Stimulated activated CD8-positive, alpha-beta memory T cell treated with anti-CD3 and anti-CD28 coated beads, Interleukin-12 subunit alpha, Interleukin-12 subunit beta, amount 100 ng/mL, for 24 hours (primary cell): ENCODE results near the gene TMC7.

Source experiments
- DNase-seq: peaks from one replicate; pipeline ENCODE4 v3.0.0-alpha.2; 2020; ENCODE audit errors: extremely low read depth

Gene TMC7

DNA sequence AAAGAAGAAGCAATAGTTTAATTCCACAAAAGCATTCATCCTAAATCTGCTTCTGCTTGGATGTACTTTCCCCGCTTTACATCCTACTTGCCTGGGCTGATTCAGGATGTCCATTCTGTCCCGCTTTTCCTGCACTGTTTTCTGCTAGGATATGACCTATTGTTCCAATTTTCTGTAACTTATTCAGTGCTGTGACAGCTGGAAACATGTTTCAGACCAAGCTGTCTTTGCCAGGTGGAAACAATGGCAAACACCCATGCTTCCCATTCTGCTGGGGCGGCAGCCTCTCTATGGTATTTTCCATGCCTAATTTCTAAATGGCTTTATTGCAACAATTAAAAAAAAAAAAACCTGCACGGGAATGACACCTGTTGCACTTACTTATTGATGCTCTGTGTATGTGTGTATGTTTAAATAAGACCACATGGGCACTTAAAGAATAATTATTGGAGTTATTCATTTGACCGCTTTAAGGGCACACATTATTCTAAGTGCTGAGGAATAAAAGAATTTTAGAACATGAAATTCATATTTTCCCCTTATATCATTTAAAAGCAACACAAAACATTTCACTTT, 104.7 kb downstream of the TMC7 start:
- no peak for DNase-seq

DNA sequence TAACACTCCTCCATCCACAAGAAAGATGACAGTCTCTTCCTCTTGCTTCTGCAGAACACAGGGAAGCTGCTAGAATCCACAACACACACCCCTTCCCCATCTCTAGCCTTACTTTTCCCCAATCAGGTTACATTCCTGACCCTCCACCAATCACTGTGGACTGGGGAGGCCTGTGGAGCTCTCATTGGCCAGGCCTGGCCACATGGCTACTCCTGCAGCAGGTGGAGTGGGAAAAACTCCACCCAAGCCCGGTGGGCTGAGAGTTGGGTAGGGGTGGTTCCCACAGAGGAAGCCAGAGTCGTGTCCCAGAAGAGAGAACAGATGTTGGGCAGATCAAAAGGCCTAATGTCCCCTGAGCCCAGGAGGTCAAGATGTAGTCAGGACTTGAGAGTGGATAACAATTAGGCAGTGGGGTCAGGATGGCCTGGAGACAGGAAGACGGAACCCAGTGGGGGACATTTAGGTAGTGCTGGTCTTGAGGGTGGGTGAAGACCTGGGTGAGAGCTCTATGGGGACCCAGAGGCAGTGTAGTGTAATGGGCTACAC, 105.7 kb downstream of the TMC7 start:
- DNase-seq: no peak

DNA sequence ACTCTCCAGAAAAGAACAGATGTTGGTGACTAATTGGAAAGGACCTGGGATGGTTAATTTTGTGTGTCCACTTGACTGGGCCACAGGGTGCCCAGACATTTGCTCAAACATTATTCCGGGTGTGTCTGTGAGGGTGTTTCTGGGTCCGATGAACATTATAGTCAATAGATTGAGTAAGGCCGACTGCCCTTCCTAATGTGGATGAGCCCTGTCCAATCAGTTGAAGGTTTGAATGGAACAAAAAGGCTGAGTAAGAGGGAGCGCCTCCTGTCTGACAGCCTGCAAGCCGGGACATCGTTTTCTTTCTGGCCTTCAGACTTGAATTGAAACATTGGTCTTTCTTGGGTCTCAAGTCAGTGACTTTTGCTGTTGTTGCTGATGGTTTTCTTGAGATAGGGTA, 107.2 kb downstream of the TMC7 start:
- no peak for DNase-seq

DNA sequence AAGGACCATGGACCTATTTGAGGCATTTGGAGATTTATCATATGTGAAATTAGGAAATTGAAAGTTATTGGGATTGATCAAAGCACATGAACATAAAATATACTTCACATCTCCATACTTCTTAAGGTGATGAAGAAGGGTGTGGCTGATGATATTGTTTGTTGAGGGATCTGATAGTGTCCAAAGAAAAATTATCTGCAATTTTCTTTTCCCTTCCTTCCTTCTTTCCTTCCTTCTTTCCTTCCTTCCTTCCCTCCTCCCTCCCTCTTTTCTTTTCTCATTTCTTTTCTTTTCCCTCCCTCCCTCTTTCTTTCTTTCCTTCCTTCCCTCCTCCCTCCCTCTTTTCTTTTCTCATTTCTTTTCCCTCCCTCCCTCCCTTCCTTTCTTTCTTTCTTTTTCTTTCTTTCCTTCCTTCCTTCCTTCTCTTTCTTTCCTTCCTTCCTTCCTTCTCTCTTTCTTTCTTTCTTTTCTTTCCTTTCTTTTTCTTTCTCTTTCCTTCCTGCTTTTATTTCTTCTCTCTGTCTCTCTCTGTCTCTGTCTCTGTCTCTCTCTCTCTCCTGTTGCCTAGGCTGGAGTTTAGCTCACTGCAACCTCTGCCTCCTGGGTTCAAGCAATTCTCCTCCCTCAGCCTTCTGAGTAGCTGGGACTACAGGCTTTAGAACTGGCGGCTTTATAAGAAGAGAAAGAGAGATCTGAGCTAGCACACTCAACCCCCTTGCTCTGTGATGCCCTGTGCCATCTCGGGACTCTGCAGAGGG, 109.1 kb downstream of the TMC7 start:
- no peak for DNase-seq

DNA sequence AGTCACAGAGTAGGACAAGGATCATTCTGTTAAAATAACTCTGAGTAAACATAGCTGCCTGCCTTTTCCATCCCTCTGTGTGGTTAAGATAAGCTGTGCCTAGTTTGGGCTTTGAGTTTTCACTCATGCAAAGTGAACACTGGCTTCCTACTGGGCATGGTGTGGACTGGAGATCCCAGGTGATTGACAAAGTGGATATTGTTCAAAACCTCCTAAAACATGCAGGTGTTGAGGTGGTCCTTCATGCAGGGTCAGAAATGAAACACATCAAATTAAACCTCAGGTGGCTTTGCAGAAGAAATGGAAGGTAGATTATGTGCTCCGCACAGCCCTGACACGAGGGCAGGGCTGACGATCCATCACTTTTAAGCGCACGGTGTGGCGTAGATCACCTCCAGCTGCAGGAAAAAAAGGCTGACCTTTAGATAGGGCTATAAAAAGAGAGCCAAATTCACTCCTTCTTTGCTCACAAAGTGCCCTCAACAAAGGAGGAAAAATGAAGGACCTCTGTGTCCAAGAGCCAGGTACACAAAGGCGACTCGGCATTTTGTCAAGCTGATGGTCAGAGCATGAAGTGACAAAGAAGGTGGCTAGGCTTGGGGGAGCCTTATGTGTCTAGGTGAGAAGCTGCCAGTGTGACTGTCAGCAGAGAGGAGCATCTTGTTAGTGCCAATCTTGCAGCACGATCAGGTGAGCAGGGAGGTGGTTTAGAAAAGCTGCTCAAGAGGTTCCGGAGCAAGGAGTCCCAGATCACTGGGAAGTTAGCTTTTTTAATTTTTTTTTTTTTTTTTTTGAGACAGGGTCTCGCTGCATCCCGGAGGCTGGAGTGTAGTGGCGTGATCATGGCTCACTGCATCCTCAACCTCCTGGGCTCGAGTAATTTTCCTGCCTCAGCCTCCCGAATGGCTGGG, 110.2 kb downstream of the TMC7 start:
- DNase-seq: no peak

DNA sequence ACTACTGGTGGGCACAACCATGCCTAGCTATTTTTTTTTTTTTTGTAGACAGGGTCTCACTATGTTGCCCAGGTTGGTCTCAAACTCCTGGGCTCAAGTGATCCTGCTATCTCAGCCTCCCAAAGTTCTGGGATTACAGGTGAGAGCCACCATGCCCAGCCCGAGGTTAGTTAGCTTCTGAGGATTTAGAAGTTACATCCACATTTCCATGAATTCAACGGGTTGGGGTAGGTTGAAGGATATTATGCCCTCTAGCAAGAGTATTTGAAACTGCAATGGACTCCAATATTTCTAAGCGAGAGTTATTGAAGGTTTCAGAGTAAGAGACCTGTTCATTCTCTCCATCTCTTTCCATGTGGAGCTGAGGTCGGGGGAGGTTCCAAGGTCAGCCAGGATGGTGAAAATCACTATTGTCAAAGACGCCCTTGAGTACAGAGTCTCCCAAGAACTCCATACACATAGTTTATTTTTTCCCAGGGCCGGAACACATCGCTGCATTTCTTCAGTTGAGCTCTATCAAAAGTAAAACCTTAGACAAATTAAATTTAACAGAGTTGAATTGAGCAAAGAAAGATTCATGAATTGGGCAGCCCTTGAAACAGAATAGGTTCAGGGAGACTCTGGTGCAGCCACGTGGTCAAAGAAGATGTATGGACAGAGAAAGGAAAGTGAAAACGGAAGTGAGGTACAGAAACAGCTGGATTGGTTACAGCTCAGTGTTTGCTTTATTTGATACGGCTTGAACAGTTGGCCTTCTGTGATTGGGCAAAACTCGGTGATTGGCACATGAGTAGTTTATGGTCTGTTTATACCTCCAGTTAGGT, 111.0 kb downstream of the TMC7 start:
- no peak for DNase-seq

DNA sequence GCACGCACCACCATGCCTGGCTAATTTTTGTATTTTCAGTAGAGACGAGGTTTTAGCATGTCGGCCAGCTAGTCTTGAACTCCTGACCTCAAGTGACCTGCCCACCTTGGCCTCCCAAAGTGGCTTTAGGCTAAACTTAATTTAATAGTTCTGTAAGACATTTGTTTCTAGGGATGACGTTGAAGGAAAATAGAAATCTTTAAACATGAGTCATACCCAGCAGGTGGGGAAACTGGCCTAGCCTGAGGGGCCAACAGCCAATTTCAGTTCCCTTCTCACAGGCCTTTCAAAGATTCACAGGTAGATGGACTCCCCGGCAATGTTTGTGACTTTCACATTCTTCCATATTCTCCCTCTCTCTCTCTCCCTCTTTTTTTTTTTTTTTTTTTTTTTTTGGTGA, 111.9 kb downstream of the TMC7 start:
- DNase-seq: no peak

DNA sequence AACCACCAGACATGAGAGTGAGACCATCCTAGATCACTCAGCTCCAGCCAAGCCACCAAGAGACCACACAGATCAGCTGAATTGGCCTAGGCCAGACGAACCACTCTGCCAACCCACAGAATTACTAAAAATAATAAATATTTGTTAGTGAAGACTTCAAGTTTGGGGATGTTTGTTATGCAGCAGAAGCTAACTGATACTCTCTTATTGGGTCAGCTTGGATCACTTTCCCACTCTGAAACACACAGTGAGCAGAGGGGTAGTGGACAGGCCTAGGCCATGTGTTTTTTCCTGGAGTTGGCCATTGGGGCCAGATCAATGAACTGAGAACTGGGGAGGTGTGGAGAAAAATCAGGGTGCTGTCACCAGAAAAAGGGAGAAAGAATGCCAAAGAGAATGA, 114.4 kb downstream of the TMC7 start:
- DNase-seq: no peak

DNA sequence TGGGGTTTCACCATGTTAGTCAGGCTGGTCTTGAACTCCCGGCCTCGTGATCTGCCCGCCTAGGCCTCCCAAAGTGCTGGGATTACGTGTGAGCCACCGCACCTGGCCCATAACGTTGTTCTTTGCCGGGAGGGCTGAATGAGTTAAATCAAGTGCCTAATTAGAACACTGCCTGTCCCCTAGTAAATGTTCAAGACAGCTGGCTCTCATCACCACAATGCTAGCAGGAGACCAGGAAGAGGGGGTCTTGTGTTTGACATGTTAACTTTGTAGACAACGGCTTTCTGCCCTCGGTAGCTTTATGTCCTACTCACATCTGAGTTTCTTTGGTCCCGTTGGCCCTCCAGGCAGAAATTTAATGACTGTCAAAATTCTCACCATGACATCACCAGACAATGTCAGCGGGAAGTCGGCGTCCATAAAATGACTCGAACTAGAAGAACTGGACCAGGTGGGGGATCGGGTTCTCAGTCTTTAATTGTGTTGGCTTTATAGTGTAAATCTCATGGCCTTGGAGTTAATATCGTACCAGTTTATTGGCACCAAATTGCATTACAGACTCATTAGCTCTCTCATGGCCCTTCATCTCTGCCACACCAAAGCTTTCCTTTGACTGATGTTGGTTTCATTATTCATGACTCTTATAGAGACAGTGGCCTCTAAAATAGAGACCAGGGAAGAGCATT, 118.6 kb downstream of the TMC7 start:
- no peak for DNase-seq

DNA sequence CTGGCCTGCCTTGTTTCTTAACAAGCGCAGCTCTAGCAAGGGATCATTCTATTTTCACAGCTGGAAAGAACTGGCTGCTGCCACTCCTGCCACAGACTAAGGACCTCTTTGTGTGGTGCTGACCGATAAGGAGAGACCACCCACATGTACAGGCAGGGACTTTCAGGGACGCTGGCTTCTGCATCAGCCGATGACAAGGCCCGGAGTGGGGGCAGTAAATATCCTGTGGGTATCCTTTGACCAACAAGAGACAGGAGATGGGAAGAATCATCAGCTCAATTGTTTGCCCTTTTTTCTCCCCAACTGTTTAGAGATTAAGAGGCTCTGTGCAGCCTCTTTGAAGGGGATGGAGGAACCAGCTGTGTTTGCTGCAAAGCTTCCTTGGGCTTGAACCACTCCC, 120.9 kb downstream of the TMC7 start:
- DNase-seq: no peak

DNA sequence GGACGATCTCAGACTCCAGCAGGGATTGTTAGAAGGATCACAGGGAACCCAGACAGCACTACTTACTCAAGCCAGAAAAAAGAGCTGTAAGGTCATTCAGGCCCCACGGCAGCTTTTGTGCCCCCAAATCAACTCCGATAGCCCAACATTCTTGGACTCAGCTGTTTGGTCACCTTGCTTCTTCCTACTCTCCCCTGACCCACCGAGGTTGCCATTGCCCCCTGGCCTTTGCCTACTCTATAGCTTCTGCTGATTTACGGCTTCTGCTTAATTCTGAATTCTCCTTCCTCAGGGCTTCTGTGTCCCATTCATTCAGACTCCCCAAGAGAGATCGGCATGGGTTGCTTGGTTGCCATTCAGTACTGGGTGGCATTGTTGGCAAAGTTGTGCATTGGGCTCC, 121.4 kb downstream of the TMC7 start:
- DNase-seq: no peak

DNA sequence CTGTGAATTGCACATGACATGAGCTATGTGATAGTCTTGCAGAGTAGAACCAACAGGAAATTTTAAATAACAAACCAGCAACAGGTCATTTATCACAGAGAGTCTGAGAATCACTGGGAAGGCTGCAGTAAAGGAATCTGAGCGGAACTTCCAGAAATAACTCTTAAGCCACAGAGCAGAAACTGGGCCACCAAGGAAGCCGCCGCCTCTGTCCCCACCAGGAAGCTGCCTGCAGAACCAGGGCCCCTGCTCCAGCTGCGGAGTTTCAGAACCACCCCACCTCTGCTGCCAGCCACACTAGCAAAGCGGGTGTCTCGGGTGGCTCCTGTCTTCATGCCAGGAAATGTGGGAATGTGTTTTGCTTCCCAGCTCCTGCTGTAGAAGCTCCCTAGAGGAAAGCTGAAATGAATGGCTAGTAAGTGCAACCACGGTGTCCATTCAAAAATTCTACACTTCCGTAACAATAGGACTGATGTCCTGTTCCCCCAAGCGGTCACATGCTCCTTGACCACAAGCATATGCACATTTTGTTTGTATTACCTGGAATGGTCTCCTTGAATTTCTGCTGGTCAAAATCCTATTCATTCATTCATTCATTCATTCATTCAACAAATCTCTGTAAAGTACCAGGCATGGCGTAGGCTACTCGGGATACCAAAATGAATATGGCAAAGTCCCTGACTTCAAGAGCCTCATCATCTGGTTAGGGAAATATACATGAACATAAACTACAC, 122.3 kb downstream of the TMC7 start:
- DNase-seq: no peak

DNA sequence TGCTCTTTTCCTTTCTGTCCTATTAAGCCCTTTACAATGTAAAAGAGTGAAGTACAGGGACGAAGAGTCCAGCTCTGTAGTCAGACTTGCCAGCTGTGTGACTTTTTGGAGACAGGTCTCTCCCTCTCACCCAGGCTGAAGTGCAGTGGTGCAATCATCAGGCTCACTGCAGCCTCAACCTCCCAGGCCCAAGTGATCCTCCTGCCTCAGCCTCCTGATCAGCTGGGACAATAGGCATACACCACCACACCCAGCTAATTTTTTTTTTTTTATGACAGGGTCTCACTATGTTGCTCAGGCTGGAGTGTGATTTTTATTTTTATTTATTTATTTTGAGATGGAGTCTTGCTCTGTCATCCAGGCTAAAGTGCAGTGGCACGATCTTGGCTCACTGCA, 122.9 kb downstream of the TMC7 start:
- DNase-seq: no peak

DNA sequence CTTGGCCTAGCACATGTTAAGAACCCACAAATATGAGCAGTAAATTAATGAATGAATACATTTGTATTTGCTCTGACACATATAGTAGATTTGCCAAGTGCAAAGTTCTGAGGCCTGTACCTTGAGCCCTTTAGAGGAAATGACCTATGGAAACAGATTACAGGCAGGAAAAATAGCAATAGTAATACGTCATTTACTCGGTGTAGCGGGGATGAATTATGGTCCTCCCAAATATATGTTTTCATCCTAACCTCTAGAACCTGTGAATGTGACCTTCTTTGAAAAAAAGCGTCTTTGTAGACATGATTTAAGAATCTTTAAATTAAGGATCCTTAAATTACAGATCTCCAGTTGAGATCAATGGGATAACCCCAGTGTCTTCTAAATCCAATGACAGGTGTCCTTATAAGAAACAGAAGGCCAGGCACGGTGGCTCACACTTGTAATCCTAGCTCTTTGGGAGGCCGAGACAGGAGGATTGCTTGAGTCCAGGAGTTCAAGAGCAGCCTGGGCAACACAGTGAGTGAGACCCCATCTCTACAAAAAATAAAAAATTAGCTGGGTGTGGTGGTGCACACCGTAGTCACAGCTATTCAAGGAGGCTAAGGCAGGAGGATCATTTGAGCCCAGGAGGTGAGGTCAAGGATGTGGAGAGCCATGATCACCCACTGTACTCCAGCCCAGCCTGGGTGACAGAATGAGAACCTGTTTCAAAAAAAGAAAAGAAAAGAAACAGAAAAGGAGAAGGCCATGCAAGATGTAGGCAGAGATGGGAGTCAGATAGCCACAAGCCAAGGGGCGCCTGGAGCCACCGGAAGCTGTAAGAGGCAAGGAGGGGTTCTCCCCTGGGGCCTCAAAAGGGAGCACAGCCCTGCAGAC, 124.9 kb downstream of the TMC7 start:
- DNase-seq: no peak

DNA sequence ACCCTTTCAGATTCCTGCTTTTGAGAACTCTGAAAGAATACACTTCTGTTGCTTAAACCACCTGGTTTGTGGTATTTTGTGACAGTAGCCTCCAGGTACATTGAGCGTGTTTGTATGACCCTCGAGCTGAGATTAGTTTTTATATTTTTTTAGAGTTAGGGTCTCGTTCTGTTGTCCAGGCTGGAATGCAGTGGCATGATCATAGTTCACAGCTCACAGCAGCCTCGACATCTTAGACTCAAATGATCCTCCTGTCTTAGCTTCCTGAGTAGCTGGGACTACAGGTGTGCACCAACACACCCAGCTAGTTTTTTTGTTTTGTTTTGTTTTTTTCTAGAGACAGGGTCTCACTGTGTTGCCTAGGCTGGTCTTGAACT, 125.5 kb downstream of the TMC7 start:
- no peak for DNase-seq

DNA sequence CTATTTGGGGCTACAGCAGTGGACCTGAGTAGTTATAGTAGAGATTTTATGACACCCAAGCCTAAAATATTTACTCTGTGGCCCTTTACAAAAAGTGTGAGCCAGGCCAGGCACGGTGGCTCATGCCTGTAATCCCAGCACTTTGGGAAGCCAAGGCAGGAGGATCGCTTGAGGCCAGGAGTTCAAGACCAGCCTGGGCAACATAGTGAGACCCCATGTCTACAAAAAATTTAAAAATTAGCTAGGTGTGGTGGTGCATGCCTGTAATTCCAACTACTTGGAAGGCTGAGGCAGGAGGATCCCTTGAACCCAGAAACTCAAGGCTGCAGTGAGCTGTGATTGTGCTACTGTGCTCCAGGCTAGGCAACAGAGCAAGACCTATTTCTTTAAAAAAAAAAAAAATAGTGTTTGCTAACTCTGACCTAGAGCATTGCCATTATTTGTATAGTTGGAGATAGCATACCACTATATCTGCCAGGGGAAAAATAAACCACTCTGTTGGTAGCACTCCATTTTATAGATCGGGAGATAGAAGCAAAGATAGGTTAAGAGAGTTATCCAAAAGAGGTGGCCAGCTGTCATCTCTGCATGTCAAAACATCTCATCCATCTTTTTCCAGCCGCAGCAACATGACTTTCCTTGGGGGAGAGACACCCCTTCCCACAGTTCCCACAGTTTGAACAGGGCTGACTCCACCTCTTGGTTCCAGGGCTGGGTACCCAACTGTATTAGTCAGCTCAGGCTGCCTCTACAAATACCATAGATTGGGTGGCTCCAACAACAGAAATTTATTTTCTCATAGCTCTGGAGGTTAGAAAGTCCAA, 127.0 kb downstream of the TMC7 start:
- no peak for DNase-seq

DNA sequence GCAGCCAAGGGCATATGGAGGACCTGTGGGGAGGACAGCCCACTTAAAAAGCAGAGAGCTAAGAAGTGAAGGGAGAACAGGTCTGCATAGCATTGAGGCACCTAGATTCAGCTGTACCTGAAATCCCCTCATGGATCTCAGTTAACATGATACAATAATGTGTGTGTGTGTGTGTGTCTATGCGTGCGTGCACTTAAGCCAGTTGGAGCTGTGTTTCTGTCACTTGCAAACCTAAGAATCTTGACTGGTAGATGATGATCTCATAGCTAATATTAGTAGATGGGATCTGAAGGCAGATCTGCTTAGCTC, 128.3 kb downstream of the TMC7 start:
- DNase-seq: no peak
